Breast epithelium (tissue), 4 donors: ENCODE data around the gene CACFD1. TPM values are rescaled to one million over a fixed set of nuclear protein-coding genes. Genes with fewer than 3 reads are reported as not detected.

Experiments used
- DNase-seq, 2 donors: peaks; one replicate each; pipeline ENCODE4 v3.0.0-alpha.2; 2019; ENCODE audit warnings: low spot score in 2 of 2
- H3K27ac ChIP-seq, 2 donors: fragments of 200-600 bp; sonication (generic) in 1 of 2; one replicate each; pipeline ENCODE4 v1.5.1; 2016 to 2019; ENCODE audit warnings: mild to moderate bottlenecking in 1 of 2
- H3K27me3 ChIP-seq, 2 donors: fragments of 200-600 bp; sonication (generic) in 1 of 2; one replicate each; pipeline versions ENCODE4 v1.5.1 to v1.6.0; 2017 to 2019; ENCODE audit warnings: control low read depth in 1 of 2, mild to moderate bottlenecking in 1 of 2
- H3K36me3 ChIP-seq: fragments of 200-600 bp; one replicate; pipeline ENCODE4 v1.5.1; 2019
- H3K4me1 ChIP-seq, 2 donors: fragments of 200-600 bp; sonication (generic); one replicate each; pipeline ENCODE4 v1.5.1; 2016 to 2019; ENCODE audit warnings: control low read depth in 1 of 2
- H3K4me3 ChIP-seq, 3 donors: fragments of 200-600 bp; sonication (generic); 1 replicate in 2 of 3; 2 replicates in 1 of 3; pipeline ENCODE4 v1.5.1; 2016 to 2019; ENCODE audit warnings: mild to moderate bottlenecking in 3 of 3, moderate library complexity in 2 of 3
- H3K9me3 ChIP-seq, 2 donors: fragments of 200-600 bp; sonication (generic) in 1 of 2; one replicate each; pipeline ENCODE4 v1.5.1; 2016 to 2019; ENCODE audit warnings: control low read depth in 1 of 2
- POLR2A ChIP-seq: fragments of 450-650 bp; IDR thresholded peaks from one replicate; pipeline ENCODE4 v1.6.1; 2016; ENCODE audit warnings: antibody characterized with exemption, mild to moderate bottlenecking, moderate library complexity
- POLR2AphosphoS5 ChIP-seq, 3 donors: sonication (generic); formaldehyde crosslinking; IDR thresholded peaks; one replicate each; pipeline ENCODE4 v1.6.1; 2017; ENCODE audit warnings: antibody characterized with exemption in 3 of 3
- intact Hi-C: fragments of 100-400 bp; cut with DNase I; formaldehyde crosslinking; loops from one replicate; pipeline ENCODE4 v1.15.1; 2023; ENCODE audit warnings: low total_unique reads
- total RNA-seq, 3 donors: library from RNA; depleted of rRNA; stranded (reverse); fragments of >200 nt; gene quantifications; one replicate each; pipeline ENCODE4 v1.1.0, GENCODE V29; 2016
- TF ChIP-seq, protein P1 (sequence below), 3 donors: fragments of 450-650 bp; IDR thresholded peaks; one replicate each; pipeline ENCODE4 v1.5.1; 2016 to 2017; ENCODE audit warnings: antibody characterized with exemption in 3 of 3, mild to moderate bottlenecking in 3 of 3, moderate library complexity in 3 of 3

Gene CACFD1
- total RNA-seq: 10 to 100 TPM in 2 of 3 donors, 1 to 10 TPM in 1; 5.0 to 19.5 (median 13.4) TPM

GRCh38 chr9:133459476-133460404, at the start of gene CACFD1:
TSS of gene CACFD1 (plus strand) at chr9:133459978. CDS start at chr9:133460067, 89 bp downstream.
- Histone ChIP-seq H3K27ac (peak within 1 kb of the TSS; percentile 95 to 98), H3K4me1 (peaks cover 0 to 7% of the 10 kb centered on the region in 2 donors), H3K4me3 (peak within 1 kb of the TSS; percentile 70 to 81 (median 71)), H3K36me3 (no peaks in the 10 kb centered on the region), H3K9me3 (no peaks in the 10 kb centered on the region), H3K27me3 (no peaks in the 10 kb centered on the region)
- DNase-seq: peak; percentile 96 to 98
- TF ChIP-seq, protein P1, sequence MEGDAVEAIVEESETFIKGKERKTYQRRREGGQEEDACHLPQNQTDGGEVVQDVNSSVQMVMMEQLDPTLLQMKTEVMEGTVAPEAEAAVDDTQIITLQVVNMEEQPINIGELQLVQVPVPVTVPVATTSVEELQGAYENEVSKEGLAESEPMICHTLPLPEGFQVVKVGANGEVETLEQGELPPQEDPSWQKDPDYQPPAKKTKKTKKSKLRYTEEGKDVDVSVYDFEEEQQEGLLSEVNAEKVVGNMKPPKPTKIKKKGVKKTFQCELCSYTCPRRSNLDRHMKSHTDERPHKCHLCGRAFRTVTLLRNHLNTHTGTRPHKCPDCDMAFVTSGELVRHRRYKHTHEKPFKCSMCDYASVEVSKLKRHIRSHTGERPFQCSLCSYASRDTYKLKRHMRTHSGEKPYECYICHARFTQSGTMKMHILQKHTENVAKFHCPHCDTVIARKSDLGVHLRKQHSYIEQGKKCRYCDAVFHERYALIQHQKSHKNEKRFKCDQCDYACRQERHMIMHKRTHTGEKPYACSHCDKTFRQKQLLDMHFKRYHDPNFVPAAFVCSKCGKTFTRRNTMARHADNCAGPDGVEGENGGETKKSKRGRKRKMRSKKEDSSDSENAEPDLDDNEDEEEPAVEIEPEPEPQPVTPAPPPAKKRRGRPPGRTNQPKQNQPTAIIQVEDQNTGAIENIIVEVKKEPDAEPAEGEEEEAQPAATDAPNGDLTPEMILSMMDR (IDR thresholded peaks at IDR 0.05): no peak
- TF ChIP-seq POLR2AphosphoS5 (IDR thresholded peaks at IDR 0.05): peak; percentile 72 to 91 (median 76)
- no peak for TF ChIP-seq POLR2A
- intact Hi-C loops: no loop called here

- Histone ChIP-seq H3K27ac (no peak overlapping the region), H3K9me3 (no peaks in the 10 kb centered on the region), H3K4me3 (no peak overlapping the region), H3K27me3 (no peaks in the 10 kb centered on the region), H3K36me3 (peaks cover 6% of the 10 kb centered on the region), H3K4me1 (peaks cover 4 to 10% of the 10 kb centered on the region in 2 donors)
- intact Hi-C loops: no loop called here
- DNase-seq: no peak
- TF ChIP-seq POLR2A (no peak), POLR2AphosphoS5 (IDR thresholded peaks at IDR 0.05) (no peak)
- TF ChIP-seq, protein P1 (IDR thresholded peaks at IDR 0.05): no peak
Observed at GRCh38 chr9:133415170-133415569, 44.6 kb upstream of the CACFD1 start.

GRCh38 chr9:133417541-133418461, 42.0 kb upstream of the CACFD1 start, which contains the start of gene REXO4:
TSS of gene REXO4 (minus strand) at chr9:133418010. CDS start at chr9:133417844, 166 bp downstream.
- no peaks in the 10 kb centered on the region for H3K27me3 ChIP-seq
- H3K27ac ChIP-seq: peak within 1 kb of the TSS; percentile 69 to 86
- TF ChIP-seq, protein P1 (IDR thresholded peaks at IDR 0.05): peak in 1 of 3 donors; percentile 8
- TF ChIP-seq POLR2AphosphoS5 (IDR thresholded peaks at IDR 0.05): peak; percentile 55 to 65 (median 65)
- no peak for TF ChIP-seq POLR2A
- H3K4me1 ChIP-seq: peaks cover 4 to 10% of the 10 kb centered on the region in 2 donors
- peak within 1 kb of the TSS; percentile 65 to 88 (median 84) for H3K4me3 ChIP-seq
- no peaks in the 10 kb centered on the region for H3K36me3 ChIP-seq
- no peaks in the 10 kb centered on the region for H3K9me3 ChIP-seq
- intact Hi-C loops: no loop called here
- peak; percentile 60 to 63 for DNase-seq

GRCh38 chr9:133419005-133419404, 40.8 kb upstream of the CACFD1 start:
- Histone ChIP-seq H3K9me3 (no peaks in the 10 kb centered on the region), H3K4me1 (peaks cover 4 to 10% of the 10 kb centered on the region in 2 donors), H3K36me3 (no peaks in the 10 kb centered on the region), H3K27ac (no peak overlapping the region), H3K27me3 (no peaks in the 10 kb centered on the region), H3K4me3 (peak overlapping the region in 1 of 3 donors; percentile 88)
- no peak for TF ChIP-seq POLR2AphosphoS5 (IDR thresholded peaks at IDR 0.05)
- no peak for TF ChIP-seq POLR2A
- TF ChIP-seq, protein P1 (IDR thresholded peaks at IDR 0.05): no peak
- DNase-seq: no peak
- intact Hi-C loops: no loop called here
